ENCODE measurements around the gene ZMYND15.
A peak's percentile ranks its signal among the peaks of the same experiment; 100 is the strongest.

ZMYND15 gene

GRCh38 chr17:4742629-4743028, 3.0 kb downstream of the ZMYND15 start:
- no peak for DNase-seq (ENCODE audit: low spot score)

GRCh38 chr17:4743216-4743615, 3.6 kb downstream of the ZMYND15 start:
- DNase-seq (ENCODE audit: low spot score), result no peak

GRCh38 chr17:4743898-4744297, 4.3 kb downstream of the ZMYND15 start:
- no peak for DNase-seq (ENCODE audit: low spot score)

GRCh38 chr17:4744999-4745969, 5.7 kb downstream of the ZMYND15 start:
- no peak for DNase-seq (ENCODE audit: low spot score)

- peak; percentile 19 for DNase-seq (ENCODE audit: low spot score)
Measured at GRCh38 chr17:4747847-4748246, 8.2 kb downstream of the ZMYND15 start.

GRCh38 chr17:4748686-4749085, 9.1 kb downstream of the ZMYND15 start:
- DNase-seq (ENCODE audit: low spot score), result no peak

- DNase-seq (ENCODE audit: low spot score), result no peak
Measured at GRCh38 chr17:4750606-4751005, 11.0 kb downstream of the ZMYND15 start.

GRCh38 chr17:4751932-4752331, 12.3 kb downstream of the ZMYND15 start:
- no peak for DNase-seq (ENCODE audit: low spot score)

- no peak for DNase-seq (ENCODE audit: low spot score)
Measured at GRCh38 chr17:4753392-4753791, 13.8 kb downstream of the ZMYND15 start.

GRCh38 chr17:4759776-4760236, 20.2 kb downstream of the ZMYND15 start:
- DNase-seq (ENCODE audit: low spot score), result no peak

- DNase-seq (ENCODE audit: low spot score), result no peak
Measured at GRCh38 chr17:4764595-4764994, 25.0 kb downstream of the ZMYND15 start.

- DNase-seq (ENCODE audit: low spot score), result no peak
Measured at GRCh38 chr17:4766201-4766600, 26.6 kb downstream of the ZMYND15 start.

GRCh38 chr17:4766723-4767122, 27.1 kb downstream of the ZMYND15 start:
- no peak for DNase-seq (ENCODE audit: low spot score)

GRCh38 chr17:4768298-4768697, 28.7 kb downstream of the ZMYND15 start:
- no peak for DNase-seq (ENCODE audit: low spot score)

GRCh38 chr17:4769628-4770027, 30.0 kb downstream of the ZMYND15 start:
- no peak for DNase-seq (ENCODE audit: low spot score)

GRCh38 chr17:4771519-4772234, 32.0 kb downstream of the ZMYND15 start, which contains the start of gene TM4SF5:
Gene TM4SF5, plus strand, starts transcription at chr17:4771886. Its CDS starts 37 bp downstream, at chr17:4771923.
- DNase-seq (ENCODE audit: low spot score), result no peak

GRCh38 chr17:4772235-4772613, 32.6 kb downstream of the ZMYND15 start:
- no peak for DNase-seq (ENCODE audit: low spot score)

- DNase-seq (ENCODE audit: low spot score), result no peak
Measured at GRCh38 chr17:4777969-4778760, 38.5 kb downstream of the ZMYND15 start.

GRCh38 chr17:4780325-4780955, 40.8 kb downstream of the ZMYND15 start:
- no peak for DNase-seq (ENCODE audit: low spot score)

- DNase-seq (ENCODE audit: low spot score), result no peak
Measured at GRCh38 chr17:4782652-4783051, 43.0 kb downstream of the ZMYND15 start.

- DNase-seq (ENCODE audit: low spot score), result no peak
Measured at GRCh38 chr17:4785311-4786105, 45.9 kb downstream of the ZMYND15 start.
